Measurements from ENCODE around the gene APCDD1. TPM values are rescaled to one million over a fixed set of nuclear protein-coding genes. Genes with fewer than 3 reads are reported as not detected.
A peak's percentile ranks its signal among the peaks of the same experiment; 100 is the strongest.

APCDD1 gene
- total and polyA plus RNA-seq, 8 donors = 27.6 to 168 (median 136) TPM

DNA sequence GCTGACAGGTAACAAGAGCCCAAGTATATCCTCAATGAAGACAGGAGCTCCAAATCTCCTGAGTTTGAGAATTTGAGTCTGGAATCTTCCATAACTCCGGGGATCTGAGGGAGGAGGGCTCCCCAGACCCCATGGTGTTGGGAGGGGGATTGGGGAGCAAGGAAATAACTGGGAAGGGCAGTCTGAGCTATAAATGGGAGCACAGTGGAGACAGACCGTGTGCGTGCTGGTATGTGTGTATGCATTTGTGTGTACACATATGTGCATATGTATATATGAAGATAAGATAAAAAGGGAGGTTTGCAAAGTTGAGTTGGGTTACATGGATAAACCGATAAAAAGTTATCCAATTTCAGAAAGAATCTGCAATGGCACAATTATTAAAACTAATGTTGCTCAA lies 2.3 kb downstream of the APCDD1 start:
- Histone ChIP-seq H3K36me3 (no peaks in the 10 kb centered on the region), H3K4me3 (peak overlapping the region in 1 of 2 donors; percentile 60), H3K27ac (no peak overlapping the region), H3K27me3 (peaks cover 0 to 56% of the 10 kb centered on the region in 2 donors), H3K9me3 (no peaks in the 10 kb centered on the region), H3K4me1 (peaks cover 14 to 24% of the 10 kb centered on the region in 2 donors)
- ATAC-seq (no peak), DNase-seq (no peak)
- intact Hi-C loops (cut with DNase I) = no loop called here
- TF ChIP-seq, protein P1, sequence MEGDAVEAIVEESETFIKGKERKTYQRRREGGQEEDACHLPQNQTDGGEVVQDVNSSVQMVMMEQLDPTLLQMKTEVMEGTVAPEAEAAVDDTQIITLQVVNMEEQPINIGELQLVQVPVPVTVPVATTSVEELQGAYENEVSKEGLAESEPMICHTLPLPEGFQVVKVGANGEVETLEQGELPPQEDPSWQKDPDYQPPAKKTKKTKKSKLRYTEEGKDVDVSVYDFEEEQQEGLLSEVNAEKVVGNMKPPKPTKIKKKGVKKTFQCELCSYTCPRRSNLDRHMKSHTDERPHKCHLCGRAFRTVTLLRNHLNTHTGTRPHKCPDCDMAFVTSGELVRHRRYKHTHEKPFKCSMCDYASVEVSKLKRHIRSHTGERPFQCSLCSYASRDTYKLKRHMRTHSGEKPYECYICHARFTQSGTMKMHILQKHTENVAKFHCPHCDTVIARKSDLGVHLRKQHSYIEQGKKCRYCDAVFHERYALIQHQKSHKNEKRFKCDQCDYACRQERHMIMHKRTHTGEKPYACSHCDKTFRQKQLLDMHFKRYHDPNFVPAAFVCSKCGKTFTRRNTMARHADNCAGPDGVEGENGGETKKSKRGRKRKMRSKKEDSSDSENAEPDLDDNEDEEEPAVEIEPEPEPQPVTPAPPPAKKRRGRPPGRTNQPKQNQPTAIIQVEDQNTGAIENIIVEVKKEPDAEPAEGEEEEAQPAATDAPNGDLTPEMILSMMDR (IDR thresholded peaks at IDR 0.05) = no peak

DNA sequence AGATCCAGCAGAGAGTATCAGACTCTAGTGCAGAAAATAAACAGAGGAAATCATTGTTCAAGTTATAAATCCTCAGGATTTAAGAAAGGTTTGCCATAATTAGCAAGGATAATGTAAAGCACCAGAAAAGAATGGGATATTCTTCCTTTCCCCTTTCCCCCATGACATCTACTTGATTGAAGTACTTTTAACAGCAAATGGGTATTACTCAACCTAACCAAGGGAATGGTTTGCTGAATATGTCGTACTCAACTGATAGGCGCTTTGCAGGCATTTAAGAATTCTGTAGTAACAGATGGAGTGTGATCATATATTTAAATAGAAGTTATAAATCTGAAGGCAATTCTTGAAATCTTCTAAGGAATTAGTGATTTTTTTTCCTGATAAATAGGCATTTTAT lies 2.7 kb downstream of the APCDD1 start:
- no peak overlapping the region for H3K27ac ChIP-seq
- no peak for DNase-seq
- no peak for ATAC-seq
- H3K27me3 ChIP-seq = peaks cover 0 to 56% of the 10 kb centered on the region in 2 donors
- TF ChIP-seq, protein P1 (IDR thresholded peaks at IDR 0.05) = no peak
- H3K9me3 ChIP-seq = no peaks in the 10 kb centered on the region
- intact Hi-C loops (cut with DNase I) = no loop called here
- H3K36me3 ChIP-seq = no peaks in the 10 kb centered on the region
- H3K4me1 ChIP-seq = peaks cover 14 to 24% of the 10 kb centered on the region in 2 donors
- no peak overlapping the region for H3K4me3 ChIP-seq

DNA sequence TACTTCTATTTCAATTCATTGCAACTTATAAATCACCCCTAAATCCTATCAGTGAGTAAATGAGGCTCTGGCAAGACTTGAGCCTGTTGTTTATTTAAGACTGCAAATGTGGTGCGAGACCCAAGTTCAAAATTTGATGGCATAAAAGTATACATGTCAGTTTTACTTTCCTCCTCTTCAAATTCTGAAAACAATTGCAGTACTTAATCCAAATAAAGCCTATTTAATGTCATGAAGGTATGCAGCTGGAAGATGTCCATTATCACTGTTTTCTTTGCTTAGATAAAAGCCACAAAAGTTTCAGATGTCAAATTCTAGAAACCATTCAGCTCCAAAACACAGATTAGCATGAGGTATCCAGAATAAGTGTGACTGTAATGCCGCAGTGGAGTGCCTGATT lies 3.3 kb downstream of the APCDD1 start:
- intact Hi-C loops (cut with DNase I) = no loop called here
- Histone ChIP-seq H3K9me3 (no peaks in the 10 kb centered on the region), H3K27ac (no peak overlapping the region), H3K27me3 (peaks cover 0 to 51% of the 10 kb centered on the region in 2 donors), H3K4me3 (no peak overlapping the region), H3K4me1 (peaks cover 14 to 24% of the 10 kb centered on the region in 2 donors), H3K36me3 (no peaks in the 10 kb centered on the region)
- DNase-seq = peak in 2 of 4 donors; percentile 54 to 60
- ATAC-seq = no peak
- TF ChIP-seq, protein P1 (IDR thresholded peaks at IDR 0.05) = no peak

DNA sequence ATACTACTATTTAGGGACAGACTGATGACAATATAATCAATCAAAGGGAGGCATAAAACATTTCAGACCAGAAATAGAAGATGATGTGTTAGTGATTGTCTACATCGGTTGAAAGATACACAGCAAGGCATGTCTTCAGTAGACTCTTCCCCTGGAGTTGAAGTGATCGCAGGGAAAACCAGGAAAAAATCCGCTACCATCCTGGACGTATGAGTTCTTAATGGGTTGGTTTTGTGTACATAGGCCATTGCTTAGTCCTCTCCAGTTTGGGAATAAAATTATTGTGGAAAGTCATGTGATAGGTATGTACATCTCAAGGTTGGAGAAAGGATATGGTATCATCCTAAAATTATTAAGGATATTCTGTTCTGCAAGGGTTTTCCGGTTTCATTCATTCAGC lies 4.3 kb downstream of the APCDD1 start:
- no peak for DNase-seq
- TF ChIP-seq, protein P1 (IDR thresholded peaks at IDR 0.05) = no peak
- Histone ChIP-seq H3K9me3 (no peaks in the 10 kb centered on the region), H3K36me3 (no peaks in the 10 kb centered on the region), H3K27me3 (peaks cover 0 to 44% of the 10 kb centered on the region in 2 donors), H3K4me3 (no peak overlapping the region), H3K4me1 (peaks cover 14 to 21% of the 10 kb centered on the region in 2 donors), H3K27ac (no peak overlapping the region)
- intact Hi-C loops (cut with DNase I) = no loop called here
- ATAC-seq = no peak

DNA sequence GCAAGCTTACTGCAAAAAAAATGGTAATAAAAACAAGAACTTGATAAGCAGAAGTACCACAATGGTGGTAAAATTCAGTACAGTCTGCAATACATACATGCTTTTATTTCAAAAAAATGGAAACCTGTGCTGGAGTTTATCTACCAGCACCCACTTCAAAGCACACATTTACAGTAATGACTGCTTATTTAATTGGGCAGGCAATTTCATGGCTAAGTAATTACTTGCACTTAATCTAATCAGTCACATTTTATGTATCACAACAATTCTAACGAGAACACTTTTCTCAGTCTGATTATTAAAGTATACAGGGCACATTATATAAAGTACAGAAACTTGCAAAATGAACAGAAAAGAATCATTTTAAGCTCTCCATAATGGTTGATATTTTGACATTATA lies 5.2 kb downstream of the APCDD1 start:
- intact Hi-C loops (cut with DNase I) = no loop called here
- Histone ChIP-seq H3K27me3 (peaks cover 0 to 35% of the 10 kb centered on the region in 2 donors), H3K4me1 (peaks cover 14 to 16% of the 10 kb centered on the region in 2 donors), H3K36me3 (no peaks in the 10 kb centered on the region), H3K27ac (no peak overlapping the region), H3K9me3 (no peaks in the 10 kb centered on the region), H3K4me3 (no peak overlapping the region)
- ATAC-seq (no peak), DNase-seq (no peak)
- TF ChIP-seq, protein P1 (IDR thresholded peaks at IDR 0.05) = no peak
